Hypothalamus (tissue), 51 donors: ENCODE data around the gene CTBP2.
"Not testable (repeated sequence)": the region's sequence is repeated elsewhere in the genome, so short reads cannot be mapped to it uniquely, and the experiment has no call there.

Experiments
- DNase-seq, 51 donors: peaks; one replicate each; lab custom pipeline; 2025; lab: John Stamatoyannopoulos, UW

Gene CTBP2

GRCh38 chr10:125076121-125076825, 84.1 kb downstream of the CTBP2 start:
- DNase-seq: no peak

- DNase-seq: no peak
These were observed 86.4 kb downstream of the CTBP2 start for GRCh38 chr10:125073996-125074395.

- no peak for DNase-seq
These were observed 87.6 kb downstream of the CTBP2 start for GRCh38 chr10:125072794-125073193.

GRCh38 chr10:125071008-125071407, 89.4 kb downstream of the CTBP2 start:
- DNase-seq: no peak

- no peak for DNase-seq
These were observed 92.0 kb downstream of the CTBP2 start for GRCh38 chr10:125068406-125068805.

- no peak for DNase-seq
These were observed 92.6 kb downstream of the CTBP2 start for GRCh38 chr10:125067764-125068163.

GRCh38 chr10:125066764-125067450, 93.5 kb downstream of the CTBP2 start:
- DNase-seq: no peak

- peak in 1 of 51 donors; percentile 10 for DNase-seq
These were observed 95.5 kb downstream of the CTBP2 start for GRCh38 chr10:125064681-125065492.

GRCh38 chr10:125063256-125063925, 97.0 kb downstream of the CTBP2 start:
- no peak for DNase-seq

GRCh38 chr10:125062914-125063230, 97.5 kb downstream of the CTBP2 start:
- DNase-seq: peak in 27 of 51 donors; percentile 12 to 72 (median 31)

- DNase-seq: no peak
These were observed 98.0 kb downstream of the CTBP2 start for GRCh38 chr10:125062227-125062913.

- DNase-seq: peak in 4 of 51 donors; percentile 20 to 34 (median 27)
These were observed 98.7 kb downstream of the CTBP2 start for GRCh38 chr10:125061557-125062226.

- peak; percentile 18 to 90 (median 71) for DNase-seq
These were observed 99.4 kb downstream of the CTBP2 start for GRCh38 chr10:125060826-125061556.

GRCh38 chr10:125060482-125060825, 99.9 kb downstream of the CTBP2 start:
- DNase-seq: peak in 5 of 51 donors; percentile 30 to 48 (median 41)

- DNase-seq: no peak
These were observed 100.3 kb downstream of the CTBP2 start for GRCh38 chr10:125060026-125060425.

- not testable (repeated sequence) for DNase-seq
These were observed 101.0 kb downstream of the CTBP2 start for GRCh38 chr10:125059348-125059747.

- peak in 50 of 51 donors; percentile 10 to 92 (median 76) for DNase-seq
These were observed 103.0 kb downstream of the CTBP2 start for GRCh38 chr10:125057158-125058001.
